ENCODE results near the gene PRKCA.

PRKCA gene

DNA sequence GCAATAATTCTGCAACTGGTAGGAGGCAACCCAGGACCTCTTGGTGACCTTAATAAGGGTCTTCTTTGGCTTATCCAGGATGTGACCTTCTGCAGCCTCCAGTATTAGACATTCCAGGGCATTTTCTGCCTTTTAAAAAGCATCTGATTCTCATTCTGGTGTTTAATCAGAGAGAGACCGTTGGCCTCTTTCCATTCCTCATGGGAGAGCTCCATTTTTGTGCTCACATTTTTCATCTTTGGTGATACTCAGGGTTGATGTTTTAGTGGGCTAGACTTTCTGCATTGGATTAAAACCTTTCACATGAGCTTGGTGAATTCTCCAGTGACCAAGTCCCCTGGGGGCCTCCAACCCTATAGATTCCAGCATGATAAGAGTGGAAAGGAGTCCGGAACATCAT, 382.3 kb downstream of the PRKCA start:
- no peaks in the 10 kb centered on the region for H3K36me3 ChIP-seq (ENCODE audit: control insufficient read depth, insufficient read depth, low read length)
- H3K27me3 ChIP-seq (ENCODE audit: control insufficient read depth, insufficient read depth, low read length) = no peaks in the 10 kb centered on the region
- H3K9ac ChIP-seq (ENCODE audit: low read length) = no peak overlapping the region
- H3K4me3 ChIP-seq (ENCODE audit: low read length) = no peak overlapping the region
- no peak overlapping the region for H3K27ac ChIP-seq (ENCODE audit: low read depth, low read length)
- H3K4me1 ChIP-seq (ENCODE audit: control insufficient read depth, insufficient read depth, low read length) = peaks cover 3% of the 10 kb centered on the region

DNA sequence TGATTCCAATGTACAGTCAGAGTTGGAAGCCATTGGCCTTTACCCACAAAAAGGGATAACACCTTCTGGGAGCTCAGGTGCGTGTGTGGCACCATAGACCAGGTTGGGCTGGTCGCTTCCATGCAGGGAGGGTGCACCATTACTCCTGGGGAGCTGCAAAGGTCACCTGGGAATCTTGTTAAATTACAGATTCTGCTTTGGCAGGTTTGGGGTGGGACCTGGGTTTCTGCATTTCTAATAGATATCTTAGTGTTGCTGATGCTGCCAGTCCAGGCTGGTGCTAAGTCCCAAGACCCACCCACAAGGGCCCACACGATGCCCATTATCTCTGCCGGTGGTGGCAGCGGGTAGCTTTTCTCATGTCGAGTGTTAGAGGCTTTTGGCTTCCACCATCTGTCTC, 384.2 kb downstream of the PRKCA start:
- no peaks in the 10 kb centered on the region for H3K27me3 ChIP-seq (ENCODE audit: control insufficient read depth, insufficient read depth, low read length)
- H3K9ac ChIP-seq (ENCODE audit: low read length) = no peak overlapping the region
- no peak overlapping the region for H3K27ac ChIP-seq (ENCODE audit: low read depth, low read length)
- no peaks in the 10 kb centered on the region for H3K36me3 ChIP-seq (ENCODE audit: control insufficient read depth, insufficient read depth, low read length)
- no peaks in the 10 kb centered on the region for H3K4me1 ChIP-seq (ENCODE audit: control insufficient read depth, insufficient read depth, low read length)
- H3K4me3 ChIP-seq (ENCODE audit: low read length) = no peak overlapping the region

DNA sequence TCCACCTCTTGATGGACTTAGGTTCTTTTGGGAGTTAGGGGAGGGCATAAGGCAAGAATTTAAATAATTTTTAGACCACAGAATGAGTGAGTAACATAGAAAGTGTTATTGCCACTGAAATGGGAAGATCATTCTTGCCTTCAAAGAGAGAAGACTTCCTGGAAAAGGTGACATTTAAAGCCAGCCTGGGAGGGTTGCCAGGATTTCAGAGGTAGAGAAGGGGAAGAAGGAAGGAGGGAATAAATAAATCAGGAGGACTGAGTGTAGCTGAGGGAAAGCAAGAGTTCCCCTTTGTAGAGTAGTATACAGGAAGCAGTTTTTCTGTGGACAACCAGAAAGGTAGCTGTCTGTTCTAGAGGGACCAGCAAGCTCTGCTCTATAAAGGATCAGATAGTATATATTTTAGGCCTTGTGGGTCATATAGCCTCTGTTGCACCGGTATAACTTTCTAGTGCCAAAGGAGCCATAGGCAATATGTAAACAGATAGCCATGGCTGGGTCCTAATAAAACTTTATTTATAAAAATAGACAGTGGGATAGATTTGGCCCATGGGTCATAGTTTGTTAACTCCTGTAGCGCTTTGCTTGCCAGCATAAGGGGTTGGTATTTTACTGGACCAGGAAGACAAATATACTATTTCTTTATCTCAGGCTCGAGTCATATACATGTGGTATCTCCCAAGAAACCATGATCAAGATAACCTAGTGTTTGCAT, 385.3 kb downstream of the PRKCA start:
- Histone ChIP-seq H3K36me3 (ENCODE audit: control insufficient read depth, insufficient read depth, low read length) (no peaks in the 10 kb centered on the region), H3K4me1 (ENCODE audit: control insufficient read depth, insufficient read depth, low read length) (no peaks in the 10 kb centered on the region), H3K9ac (ENCODE audit: low read length) (no peak overlapping the region), H3K27ac (ENCODE audit: low read depth, low read length) (peak overlapping the region; percentile 1), H3K27me3 (ENCODE audit: control insufficient read depth, insufficient read depth, low read length) (no peaks in the 10 kb centered on the region), H3K4me3 (ENCODE audit: low read length) (no peak overlapping the region)

DNA sequence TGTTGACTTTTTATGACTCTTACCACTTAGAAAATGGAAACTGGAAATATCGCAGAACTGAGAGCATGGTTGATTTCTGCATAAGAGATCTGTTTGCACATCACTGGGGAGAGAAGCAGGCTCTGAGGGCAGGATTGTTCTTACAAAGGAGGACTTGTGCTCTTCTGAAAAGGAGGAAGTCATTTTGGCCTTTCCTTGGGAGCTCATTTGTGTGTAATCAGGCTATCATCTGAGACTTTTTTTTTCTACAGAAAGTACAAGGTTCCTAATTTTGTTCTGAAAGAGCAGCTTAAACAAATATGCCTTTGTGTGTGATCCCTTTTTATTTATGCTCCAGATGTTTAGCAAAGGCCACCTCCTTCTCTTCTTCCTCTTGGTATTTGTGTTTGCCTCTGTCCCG, 386.8 kb downstream of the PRKCA start:
- Histone ChIP-seq H3K27me3 (ENCODE audit: control insufficient read depth, insufficient read depth, low read length) (no peaks in the 10 kb centered on the region), H3K4me3 (ENCODE audit: low read length) (no peak overlapping the region), H3K9ac (ENCODE audit: low read length) (no peak overlapping the region), H3K36me3 (ENCODE audit: control insufficient read depth, insufficient read depth, low read length) (no peaks in the 10 kb centered on the region), H3K4me1 (ENCODE audit: control insufficient read depth, insufficient read depth, low read length) (no peaks in the 10 kb centered on the region), H3K27ac (ENCODE audit: low read depth, low read length) (no peak overlapping the region)

DNA sequence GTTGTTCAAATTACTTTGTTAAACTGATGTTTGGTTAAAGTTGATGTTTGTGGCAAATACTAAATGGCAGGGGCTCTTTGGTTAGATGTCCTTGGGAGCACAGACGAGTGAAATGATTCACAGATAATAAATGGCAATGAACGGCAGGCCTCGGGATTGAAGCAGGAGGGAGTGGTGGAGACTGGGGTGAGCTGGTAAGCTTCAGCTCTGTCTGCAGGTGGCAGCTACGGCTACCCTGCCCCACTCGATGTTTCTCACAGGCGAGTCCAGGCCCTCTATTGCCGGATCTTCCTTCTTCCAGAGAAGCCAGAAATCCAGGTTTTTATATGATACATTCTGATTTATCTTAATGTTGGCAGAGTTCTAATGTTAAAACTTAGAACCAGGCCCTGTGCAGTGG, 387.8 kb downstream of the PRKCA start:
- Histone ChIP-seq H3K4me1 (ENCODE audit: control insufficient read depth, insufficient read depth, low read length) (no peaks in the 10 kb centered on the region), H3K36me3 (ENCODE audit: control insufficient read depth, insufficient read depth, low read length) (no peaks in the 10 kb centered on the region), H3K27ac (ENCODE audit: low read depth, low read length) (no peak overlapping the region), H3K27me3 (ENCODE audit: control insufficient read depth, insufficient read depth, low read length) (no peaks in the 10 kb centered on the region), H3K9ac (ENCODE audit: low read length) (no peak overlapping the region), H3K4me3 (ENCODE audit: low read length) (no peak overlapping the region)

DNA sequence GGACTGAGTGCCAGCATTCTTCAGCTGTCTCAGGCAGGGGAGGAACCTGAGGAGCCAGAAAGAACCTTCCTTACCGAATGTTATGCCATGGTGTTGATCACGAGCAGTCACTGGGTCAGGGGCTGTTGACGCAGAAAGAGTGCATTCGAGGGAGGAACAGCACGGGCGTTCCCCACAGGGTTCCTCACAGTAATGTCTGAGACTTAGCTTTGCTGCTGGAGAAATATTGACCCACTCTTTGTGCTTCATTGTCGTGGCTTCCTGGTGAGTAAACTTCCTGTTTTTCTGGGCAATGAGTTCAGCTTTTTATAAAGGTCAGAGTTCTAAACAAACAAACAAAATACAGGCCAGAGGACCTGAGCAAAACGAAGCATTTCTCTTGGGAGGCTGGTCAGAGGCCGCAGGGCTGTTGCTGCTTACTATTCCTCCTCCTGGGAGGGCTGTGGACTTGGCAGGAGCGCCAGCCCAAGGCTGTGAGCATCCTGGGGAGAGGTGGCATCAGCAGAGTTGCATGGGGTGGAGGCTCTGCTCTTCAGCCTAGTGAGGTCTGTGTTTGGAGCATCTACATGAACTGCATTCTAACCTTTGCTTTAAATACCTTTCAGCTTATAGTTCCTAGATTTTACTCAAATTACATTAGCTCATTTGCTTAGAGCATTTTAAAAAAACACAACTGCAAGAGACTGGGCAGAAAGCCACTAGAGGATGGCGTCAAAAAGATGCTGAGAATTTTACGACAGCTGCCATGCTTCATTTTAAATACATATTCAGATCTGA, 389.4 kb downstream of the PRKCA start:
- Histone ChIP-seq H3K9ac (ENCODE audit: low read length) (no peak overlapping the region), H3K36me3 (ENCODE audit: control insufficient read depth, insufficient read depth, low read length) (peaks cover 3% of the 10 kb centered on the region), H3K4me1 (ENCODE audit: control insufficient read depth, insufficient read depth, low read length) (no peaks in the 10 kb centered on the region), H3K4me3 (ENCODE audit: low read length) (no peak overlapping the region), H3K27me3 (ENCODE audit: control insufficient read depth, insufficient read depth, low read length) (no peaks in the 10 kb centered on the region), H3K27ac (ENCODE audit: low read depth, low read length) (no peak overlapping the region)

DNA sequence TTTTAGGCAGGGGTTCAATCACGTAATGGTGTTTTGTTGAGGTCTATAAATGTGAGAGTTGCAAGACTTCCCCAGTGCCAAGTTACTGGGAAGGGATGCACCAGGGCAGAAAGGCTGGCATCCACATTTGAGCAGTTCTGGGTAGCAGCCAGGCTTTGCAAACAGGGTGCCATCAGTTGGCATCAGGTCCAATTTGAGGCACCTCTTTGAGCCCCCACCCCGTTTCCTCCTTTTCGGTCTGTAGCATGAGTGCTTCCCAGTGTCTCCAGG, 389.9 kb downstream of the PRKCA start:
- no peaks in the 10 kb centered on the region for H3K27me3 ChIP-seq (ENCODE audit: control insufficient read depth, insufficient read depth, low read length)
- H3K27ac ChIP-seq (ENCODE audit: low read depth, low read length) = no peak overlapping the region
- peaks cover 5% of the 10 kb centered on the region for H3K36me3 ChIP-seq (ENCODE audit: control insufficient read depth, insufficient read depth, low read length)
- H3K4me3 ChIP-seq (ENCODE audit: low read length) = no peak overlapping the region
- H3K4me1 ChIP-seq (ENCODE audit: control insufficient read depth, insufficient read depth, low read length) = no peaks in the 10 kb centered on the region
- no peak overlapping the region for H3K9ac ChIP-seq (ENCODE audit: low read length)

DNA sequence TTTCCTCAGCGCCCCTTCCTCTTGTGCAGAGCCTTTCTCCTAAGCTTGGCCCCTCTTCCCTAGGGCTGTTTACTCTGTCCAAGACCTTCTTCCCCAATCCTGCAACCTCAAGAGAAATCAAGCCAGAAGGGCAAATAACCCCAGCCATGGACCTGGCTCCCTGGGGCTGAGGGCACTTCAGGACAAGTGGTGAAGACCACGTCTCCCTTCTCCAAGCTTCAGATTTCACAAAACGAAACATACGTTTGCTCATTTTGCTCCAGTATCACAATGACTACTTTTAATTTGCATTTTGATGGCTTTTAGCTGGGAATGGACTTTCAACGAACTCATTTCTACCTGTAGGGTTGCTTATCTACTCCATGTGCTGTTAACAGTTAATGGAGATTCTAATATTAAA, 392.7 kb downstream of the PRKCA start:
- Histone ChIP-seq H3K4me1 (ENCODE audit: control insufficient read depth, insufficient read depth, low read length) (no peaks in the 10 kb centered on the region), H3K9ac (ENCODE audit: low read length) (no peak overlapping the region), H3K4me3 (ENCODE audit: low read length) (no peak overlapping the region), H3K27me3 (ENCODE audit: control insufficient read depth, insufficient read depth, low read length) (no peaks in the 10 kb centered on the region), H3K27ac (ENCODE audit: low read depth, low read length) (no peak overlapping the region), H3K36me3 (ENCODE audit: control insufficient read depth, insufficient read depth, low read length) (peaks cover 5% of the 10 kb centered on the region)

DNA sequence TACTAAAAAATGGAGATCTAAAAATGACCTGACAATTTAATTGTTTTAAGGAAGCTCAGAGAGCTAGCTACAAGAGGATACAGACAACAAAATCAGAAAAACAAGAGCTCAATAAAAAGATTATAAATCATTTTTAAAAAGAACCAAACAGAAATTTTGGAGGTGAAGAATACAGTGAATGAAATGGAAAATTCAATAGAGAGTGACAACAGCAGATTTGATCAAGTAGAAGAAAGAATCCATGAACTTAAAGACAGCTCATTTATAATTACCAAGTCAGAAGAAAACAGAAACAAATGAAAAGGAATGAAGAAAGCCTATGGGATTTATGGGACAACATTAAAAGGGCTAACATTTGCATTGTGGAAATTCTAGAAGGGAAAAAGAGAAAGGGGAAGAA, 395.9 kb downstream of the PRKCA start:
- no peak overlapping the region for H3K4me3 ChIP-seq (ENCODE audit: low read length)
- H3K9ac ChIP-seq (ENCODE audit: low read length) = no peak overlapping the region
- H3K27ac ChIP-seq (ENCODE audit: low read depth, low read length) = no peak overlapping the region
- no peaks in the 10 kb centered on the region for H3K4me1 ChIP-seq (ENCODE audit: control insufficient read depth, insufficient read depth, low read length)
- no peaks in the 10 kb centered on the region for H3K27me3 ChIP-seq (ENCODE audit: control insufficient read depth, insufficient read depth, low read length)
- peaks cover 5% of the 10 kb centered on the region for H3K36me3 ChIP-seq (ENCODE audit: control insufficient read depth, insufficient read depth, low read length)

DNA sequence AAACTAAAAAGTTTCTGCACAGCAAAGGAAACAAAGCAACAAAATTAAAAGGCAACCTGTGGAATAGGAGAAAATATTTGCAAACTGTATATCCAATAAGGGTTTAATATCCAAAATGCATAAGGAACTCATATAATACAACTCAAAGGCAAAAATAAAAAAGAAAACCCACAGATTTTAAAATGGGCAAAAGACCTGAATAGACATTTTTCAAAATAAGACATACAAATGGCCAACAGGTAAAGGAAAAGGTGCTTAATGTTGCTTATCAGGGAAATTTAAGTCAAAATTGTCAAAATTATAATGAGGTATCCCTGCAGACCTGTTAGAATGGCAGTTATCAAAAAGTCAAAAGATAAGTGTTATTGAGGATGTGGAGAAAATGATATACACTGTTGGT, 399.0 kb downstream of the PRKCA start:
- no peaks in the 10 kb centered on the region for H3K27me3 ChIP-seq (ENCODE audit: control insufficient read depth, insufficient read depth, low read length)
- H3K36me3 ChIP-seq (ENCODE audit: control insufficient read depth, insufficient read depth, low read length) = peaks cover 5% of the 10 kb centered on the region
- no peaks in the 10 kb centered on the region for H3K4me1 ChIP-seq (ENCODE audit: control insufficient read depth, insufficient read depth, low read length)
- H3K9ac ChIP-seq (ENCODE audit: low read length) = no peak overlapping the region
- no peak overlapping the region for H3K27ac ChIP-seq (ENCODE audit: low read depth, low read length)
- no peak overlapping the region for H3K4me3 ChIP-seq (ENCODE audit: low read length)

DNA sequence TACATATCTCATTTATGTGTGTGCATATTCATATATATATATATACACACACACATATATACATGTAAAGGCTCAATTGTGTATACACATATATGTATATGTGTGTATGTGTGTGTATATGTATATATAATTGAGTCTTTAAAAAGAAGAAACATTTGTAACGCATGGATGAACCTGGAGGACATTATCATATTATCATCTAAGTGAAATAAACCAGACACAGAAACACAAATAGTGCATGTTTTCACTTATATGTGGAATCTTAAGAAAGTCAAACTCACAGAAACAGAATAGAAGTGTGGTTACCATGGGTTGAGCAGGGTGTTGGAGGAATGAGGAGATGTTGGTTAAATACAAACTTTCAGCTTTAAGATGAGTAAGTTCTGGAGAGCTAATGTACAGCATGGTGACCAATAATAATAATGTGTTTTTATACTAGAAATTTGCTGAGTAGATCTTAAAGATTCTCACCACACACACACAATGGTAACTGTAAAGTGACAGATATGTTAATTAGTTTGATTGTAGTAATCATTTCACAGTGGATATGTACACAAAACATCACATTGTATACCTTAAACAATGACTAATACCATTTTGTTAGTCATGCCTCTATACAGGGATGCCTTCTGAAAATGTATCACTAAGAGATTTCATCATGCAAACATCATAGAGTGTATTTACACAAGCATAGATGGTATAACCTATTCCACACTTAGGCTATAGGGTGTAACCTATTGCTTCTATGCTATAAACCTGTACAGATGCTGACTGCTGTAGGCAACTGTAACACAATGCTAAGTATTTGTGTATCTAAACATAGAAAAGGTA, 399.9 kb downstream of the PRKCA start:
- H3K4me3 ChIP-seq (ENCODE audit: low read length) = no peak overlapping the region
- H3K27ac ChIP-seq (ENCODE audit: low read depth, low read length) = no peak overlapping the region
- no peak overlapping the region for H3K9ac ChIP-seq (ENCODE audit: low read length)
- H3K4me1 ChIP-seq (ENCODE audit: control insufficient read depth, insufficient read depth, low read length) = no peaks in the 10 kb centered on the region
- H3K36me3 ChIP-seq (ENCODE audit: control insufficient read depth, insufficient read depth, low read length) = no peaks in the 10 kb centered on the region
- no peaks in the 10 kb centered on the region for H3K27me3 ChIP-seq (ENCODE audit: control insufficient read depth, insufficient read depth, low read length)

DNA sequence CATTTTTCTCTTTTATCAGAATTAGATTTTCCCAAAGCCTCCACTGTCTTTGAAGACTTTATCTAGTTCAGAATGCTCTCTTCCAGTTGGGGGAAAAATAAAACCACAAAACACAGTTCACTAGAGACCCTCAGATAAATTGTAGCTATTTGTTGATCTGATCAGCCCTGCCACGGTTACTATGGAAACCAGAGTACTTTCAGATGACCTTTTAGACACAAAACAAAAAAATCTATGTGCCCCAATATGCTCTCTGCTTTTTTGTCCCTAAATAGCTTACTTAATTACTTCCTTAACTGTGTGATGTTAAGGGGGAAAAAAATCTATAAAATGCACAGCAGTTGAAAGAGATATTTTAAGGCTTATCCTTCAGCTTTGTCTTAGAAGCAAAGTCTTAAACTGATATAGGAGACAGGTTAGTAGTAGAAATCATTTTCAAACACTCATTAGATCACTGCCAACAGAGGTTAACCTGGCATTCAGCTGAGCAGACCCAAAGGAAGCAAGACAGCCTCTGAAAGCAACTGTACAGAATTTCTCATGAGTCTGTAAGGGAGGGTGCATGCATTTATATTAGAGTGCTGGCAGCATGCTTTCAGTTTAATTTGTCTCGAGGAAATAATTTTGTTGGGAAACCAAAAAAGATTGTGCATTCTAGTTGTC, 402.6 kb downstream of the PRKCA start:
- Histone ChIP-seq H3K4me1 (ENCODE audit: control insufficient read depth, insufficient read depth, low read length) (no peaks in the 10 kb centered on the region), H3K4me3 (ENCODE audit: low read length) (no peak overlapping the region), H3K36me3 (ENCODE audit: control insufficient read depth, insufficient read depth, low read length) (no peaks in the 10 kb centered on the region), H3K27me3 (ENCODE audit: control insufficient read depth, insufficient read depth, low read length) (no peaks in the 10 kb centered on the region), H3K9ac (ENCODE audit: low read length) (no peak overlapping the region), H3K27ac (ENCODE audit: low read depth, low read length) (no peak overlapping the region)

Data from rectal smooth muscle tissue (tissue), 1 donor.